Measurements from ENCODE around the gene TTC24.
"Not testable (repeated sequence)": the region's sequence is repeated elsewhere in the genome, so short reads cannot be mapped to it uniquely, and the experiment has no call there.

TTC24 gene

DNA sequence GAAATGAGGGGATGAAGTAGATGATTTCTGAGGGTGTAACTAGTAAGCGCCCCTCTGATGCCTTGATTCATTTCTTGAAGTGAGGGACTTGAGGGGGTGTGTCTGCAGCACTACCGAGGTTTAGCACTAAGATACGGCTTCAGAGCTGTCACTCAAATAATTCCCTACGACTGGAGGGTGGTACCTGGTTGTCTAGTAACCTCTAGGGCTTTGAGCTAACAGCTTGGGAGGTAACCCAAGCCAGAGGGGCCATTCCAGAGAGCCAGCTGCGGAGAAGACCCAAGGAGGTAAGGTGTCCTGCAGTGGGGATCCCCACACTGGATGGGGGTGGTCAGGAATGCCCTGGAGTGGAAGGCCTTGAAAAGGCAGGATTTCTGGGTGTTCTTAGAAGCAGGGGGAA is at the start of gene TTC24:
Gene TTC24 (plus strand): TSS at position 252 of the 400 bp plus-strand sequence. CDS start 1,642 bp downstream, outside the sequence.
- no peak for DNase-seq

DNA sequence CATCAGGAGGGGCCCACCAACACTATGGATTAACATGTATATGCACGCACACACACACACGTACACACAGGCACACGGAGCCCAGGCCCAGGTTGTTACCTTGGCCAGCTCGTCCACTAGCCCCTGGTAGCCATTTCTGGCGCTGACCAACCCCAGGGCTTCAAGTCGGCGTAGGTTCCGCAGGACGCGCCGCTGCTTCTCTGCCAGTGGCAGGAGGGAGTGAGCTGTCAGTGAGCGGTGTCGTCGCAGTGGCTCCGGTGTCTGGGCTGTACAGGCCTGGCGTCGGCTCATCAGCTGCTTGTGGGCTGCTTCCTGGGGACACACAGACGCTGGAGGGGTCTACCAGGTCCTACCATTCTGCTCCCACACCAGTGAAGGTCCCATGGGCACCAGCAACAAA is 49.5 kb upstream of the TTC24 start:
- DNase-seq = no peak

DNA sequence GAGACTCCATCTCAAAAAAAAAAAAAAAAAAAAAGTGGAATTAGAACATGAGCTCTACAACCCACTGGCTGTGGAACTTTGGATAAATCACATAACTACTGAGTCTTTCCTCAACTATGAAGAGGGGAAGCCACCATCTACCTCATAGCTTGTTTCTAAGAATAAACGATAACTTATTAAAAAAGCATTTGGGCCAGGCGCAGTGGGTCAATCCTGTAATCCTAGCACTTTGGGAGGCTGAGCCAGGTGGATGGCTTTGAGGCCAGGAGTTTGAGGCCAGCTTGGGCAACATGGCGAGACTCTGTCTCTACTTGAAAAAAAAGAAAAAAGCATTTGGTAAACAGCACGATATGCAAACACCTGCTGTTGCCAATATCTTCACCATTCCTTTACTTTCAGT is 47.1 kb upstream of the TTC24 start:
- DNase-seq = no peak

DNA sequence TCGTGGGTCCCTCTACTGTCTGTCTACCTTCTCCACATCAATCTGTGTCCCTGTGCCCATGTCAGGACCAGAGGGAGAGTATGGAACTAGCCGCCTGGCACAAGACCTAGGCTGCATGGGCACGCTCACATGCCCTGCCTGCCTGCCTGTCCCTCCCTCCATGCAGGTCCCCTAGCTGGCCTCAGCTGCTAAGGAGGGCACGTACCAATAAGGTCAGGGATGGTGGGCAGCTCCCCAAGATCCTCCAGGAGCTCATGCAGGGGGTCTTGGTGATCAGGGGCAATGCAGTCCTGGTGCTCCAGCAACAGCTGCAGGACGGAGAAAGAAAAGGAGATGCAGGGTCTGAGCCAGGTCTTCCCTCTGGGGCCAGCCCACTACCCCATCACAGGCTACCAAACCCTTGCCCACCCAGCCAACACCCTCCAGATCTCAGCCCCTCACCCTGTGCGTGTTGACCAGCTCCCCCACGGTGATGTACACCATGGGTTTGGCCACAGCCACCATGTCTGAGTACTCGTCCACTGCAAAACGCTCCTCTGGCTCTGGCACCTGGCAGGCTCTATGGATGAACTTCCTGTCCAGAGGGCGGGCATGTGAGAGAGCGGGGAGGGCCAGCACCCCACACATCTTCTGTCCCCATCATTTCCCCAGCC is 45.8 kb upstream of the TTC24 start:
- no peak for DNase-seq

DNA sequence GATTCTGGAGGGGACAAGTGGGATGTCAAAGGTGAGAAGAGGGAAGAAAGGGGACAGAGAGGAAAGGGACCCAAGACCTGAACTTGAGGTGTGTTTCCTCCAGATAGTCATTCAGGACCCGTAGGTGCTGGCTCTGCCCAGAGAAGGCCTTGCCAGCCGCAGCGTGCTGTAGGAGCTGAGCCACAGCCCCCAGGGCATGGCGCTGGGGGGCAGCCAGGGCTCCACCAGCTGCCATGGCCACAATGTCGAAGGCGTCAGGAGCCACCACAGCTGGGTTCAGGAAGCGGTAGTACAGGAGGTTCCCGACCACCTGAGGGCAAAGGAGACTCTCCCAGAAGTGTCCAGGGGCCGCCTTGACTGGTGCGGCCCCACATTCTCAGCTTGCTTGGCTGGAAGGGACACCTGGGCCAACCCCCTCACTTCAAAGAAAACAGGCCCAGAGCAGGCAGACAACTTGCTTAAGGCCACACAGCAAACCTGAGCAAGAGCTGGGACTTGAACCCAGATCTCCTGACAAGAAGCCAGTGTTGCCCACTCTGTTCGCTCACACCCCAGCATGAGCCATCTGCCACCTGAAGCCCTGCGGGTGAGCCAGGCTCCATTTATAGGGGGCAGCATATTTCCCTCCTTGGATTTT is 45.0 kb upstream of the TTC24 start:
- no peak for DNase-seq

DNA sequence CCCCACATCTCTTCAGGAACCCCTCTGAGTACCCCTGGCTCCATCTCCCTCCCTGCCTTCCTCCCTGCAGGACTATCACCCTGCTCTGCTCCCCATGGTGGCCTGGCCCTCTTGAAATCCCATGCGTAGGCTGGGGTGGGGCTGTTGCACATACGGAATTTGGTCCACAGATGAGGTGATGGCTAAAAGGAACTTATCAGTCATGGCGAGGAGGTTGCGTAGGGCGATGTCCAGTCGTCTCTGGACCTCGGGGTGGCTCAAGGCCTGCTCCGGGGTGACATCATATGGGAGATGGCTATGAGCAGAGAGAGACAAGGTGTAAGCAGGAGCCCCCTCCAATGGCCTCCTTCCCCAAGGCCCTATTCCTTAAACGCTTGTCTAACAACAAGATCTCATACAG is 42.5 kb upstream of the TTC24 start:
- no peak for DNase-seq

DNA sequence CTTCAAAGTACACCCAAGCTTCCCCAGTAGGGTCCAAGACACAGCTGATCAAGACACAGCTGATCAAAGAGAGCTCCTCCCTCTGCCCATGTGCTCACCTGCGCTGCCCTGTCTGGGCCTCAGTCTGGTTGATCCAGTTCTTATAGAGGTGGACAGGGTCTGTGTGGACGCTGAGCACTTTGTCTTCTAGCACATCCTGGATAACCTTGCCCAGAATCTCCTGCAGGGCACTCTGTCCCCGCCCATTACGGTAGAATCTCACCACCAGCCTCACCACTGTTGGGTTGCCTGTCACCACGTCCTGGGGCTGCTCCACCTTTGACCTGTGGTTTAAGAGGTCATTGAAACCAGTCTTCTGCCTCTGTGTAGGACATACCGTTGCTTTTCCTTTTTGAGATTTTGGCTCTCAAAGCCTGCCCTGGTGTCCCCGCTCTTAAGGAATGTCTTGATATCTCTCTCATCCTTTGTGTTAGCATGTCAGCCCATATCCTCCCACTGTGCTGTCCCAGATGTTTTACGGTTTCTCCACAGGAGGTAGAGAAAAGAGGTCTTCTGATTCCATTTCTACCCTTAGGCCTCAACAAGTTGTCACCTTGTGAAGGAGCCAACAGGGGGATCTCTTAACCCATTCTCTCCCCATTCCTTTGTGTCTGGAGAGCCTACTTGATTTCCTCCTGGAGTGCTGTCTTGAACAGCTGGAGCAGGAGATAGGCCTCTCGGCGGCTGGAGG is 40.6 kb upstream of the TTC24 start:
- DNase-seq = no peak

DNA sequence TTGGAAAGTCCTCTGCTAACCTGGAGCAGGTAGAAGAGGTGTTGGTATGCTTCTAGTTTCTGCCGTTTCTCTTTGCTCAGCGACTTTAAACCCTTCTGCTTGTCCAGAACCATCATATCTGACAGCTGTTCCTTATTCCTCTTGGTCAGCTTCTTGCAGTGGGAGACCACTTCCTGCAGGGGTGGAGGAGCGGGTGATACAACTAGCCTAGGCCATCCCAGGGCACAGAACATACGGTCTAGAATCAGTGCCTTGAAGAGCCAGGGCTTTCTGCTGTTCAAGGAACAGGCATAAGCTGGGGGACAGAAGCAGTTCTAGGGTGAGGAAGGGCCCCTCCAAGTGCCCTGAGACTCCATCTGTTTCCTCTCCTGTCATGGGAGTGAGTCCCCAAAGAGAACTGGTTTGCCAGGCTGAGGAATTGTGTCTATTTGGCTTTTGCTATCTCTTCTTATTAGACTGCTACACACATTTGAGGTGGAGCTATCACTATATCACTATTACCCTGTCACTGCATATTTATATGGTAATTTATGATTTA is 39.6 kb upstream of the TTC24 start:
- DNase-seq = no peak

DNA sequence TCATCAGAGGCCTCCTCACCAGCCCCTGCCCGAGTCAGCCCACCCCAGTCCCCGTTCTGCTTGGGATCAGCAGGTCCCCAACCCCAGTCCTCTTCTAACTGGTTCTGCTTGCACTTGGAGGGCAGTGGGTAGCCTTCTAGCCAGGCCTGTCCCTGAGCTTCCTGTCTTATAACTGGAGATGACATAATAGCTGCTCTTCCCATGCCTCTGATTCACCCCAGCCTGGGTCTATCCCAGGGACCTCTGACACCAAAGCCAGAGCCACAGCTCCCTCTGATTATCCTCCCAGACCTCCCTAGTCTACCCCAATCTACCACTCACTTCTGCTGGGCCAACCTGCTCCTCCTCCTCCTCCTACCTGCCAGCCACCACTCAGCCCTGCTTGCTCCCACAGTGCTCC is 38.6 kb upstream of the TTC24 start:
- no peak for DNase-seq

DNA sequence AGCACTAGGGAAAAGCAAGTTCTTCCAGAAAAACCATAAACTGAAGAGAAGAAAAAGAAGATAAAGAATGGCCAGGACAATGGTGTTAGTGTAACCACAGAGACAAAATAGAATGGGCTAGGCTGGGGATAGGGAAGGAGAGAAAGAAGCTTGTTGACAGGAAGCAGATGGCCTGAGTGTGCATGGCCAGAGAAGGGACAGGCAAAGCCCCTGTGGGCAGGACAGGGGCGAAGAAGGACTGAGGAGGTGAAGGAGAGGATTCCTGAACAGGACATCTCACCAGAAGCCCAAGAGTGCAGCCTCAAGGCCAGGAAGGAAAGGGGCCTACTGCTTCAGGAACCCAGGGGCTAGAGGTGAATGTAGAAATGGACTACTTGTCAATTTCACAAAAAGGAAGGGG is 36.5 kb upstream of the TTC24 start:
- no peak for DNase-seq

DNA sequence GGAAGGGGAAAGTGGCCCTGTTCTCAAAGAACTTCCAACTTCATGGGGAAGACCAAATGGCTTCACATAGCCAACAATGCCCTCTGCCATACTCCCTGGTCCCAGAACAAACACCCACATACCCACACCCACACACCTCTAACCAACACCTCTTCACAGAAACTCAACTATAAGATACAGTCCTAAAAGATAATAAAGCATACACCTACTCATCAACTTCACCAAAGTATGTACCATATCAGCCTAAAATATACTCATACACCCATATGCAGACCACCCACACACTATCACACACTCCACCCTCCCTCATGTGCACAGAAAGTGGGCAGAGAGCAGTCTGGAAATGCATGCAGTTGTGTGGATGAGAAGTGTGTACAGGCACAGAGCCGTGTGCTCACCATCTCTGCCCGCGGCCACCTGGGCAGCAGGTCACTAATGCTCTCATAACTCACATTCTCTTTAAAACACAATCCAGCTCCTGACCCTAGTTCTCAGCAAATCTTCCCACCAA is 34.9 kb upstream of the TTC24 start:
- DNase-seq = no peak

DNA sequence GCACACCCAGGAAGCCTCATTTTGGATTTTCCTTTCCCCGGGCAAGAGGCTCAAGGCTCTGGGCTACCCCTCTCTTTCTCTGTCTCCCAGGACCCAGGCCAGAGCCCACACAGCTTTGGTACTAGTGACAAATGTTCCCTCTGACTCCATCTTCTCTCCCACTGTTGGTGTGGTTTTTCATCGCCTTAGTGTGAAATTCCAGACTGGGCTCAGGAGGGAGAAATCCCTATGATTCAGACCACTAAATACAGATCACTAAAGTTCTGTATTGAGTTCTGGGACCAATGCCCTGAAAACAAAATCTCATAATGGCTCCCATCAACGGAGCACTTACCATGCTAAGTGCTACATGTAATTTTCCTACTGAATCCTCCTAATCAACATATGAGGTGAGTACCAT is 33.3 kb upstream of the TTC24 start:
- no peak for DNase-seq

DNA sequence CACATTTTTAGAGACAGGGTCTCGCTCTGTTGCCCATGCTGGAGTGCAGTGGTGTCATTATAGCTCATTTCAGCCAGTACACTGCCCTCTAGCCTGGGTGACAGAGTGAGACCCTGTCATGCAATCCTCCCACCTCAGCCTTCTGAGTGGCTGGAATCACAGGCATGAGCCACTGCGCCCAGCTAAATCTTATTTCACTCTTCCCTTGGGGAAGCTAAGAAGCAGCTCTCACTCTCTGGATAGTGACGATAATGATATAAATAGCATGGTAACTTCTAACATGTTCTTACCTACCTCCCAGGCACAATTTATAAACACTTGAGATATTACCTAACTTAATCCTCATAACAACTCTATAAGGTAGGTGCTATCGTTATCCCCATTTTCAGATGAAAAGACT is 32.1 kb upstream of the TTC24 start:
- no peak for DNase-seq

DNA sequence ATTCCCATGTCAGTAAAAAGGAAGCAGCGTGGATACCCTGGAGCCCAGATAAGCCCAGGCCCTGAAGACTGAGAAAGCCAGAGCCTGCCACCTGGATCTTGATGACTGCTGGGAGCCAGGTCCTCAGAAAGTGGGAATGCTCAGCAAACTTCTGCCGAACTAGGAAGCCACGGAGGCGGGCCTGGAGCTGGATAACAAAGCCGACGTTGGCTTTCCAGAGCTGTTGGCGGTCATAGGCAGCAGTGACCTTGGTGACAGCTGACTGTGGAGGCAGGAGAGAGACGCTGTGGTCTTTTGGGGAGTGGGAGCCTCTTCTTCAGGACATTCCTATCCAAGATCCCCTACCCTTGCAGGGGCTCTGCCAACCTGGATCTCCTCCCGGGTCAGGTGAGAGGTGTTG is 31.5 kb upstream of the TTC24 start:
- no peak for DNase-seq

DNA sequence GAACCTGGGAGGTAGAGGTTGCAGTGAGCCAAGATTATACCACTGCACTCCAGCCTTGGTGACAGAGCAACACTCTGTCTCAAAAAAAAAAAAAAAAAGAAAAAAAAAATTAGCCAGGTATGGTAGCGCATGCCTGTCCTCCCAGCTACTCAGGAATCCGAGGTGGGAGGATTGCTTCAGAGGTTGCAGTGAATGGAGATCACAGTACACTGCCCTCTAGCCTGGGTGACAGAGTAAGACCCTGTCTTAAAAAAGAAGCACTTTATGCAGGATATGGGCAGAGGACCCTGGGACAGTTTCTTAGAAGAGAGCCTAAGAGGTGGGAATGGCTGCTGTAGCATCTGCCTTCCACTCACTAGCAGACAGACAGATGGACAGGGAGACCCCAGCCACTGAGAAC is 30.1 kb upstream of the TTC24 start:
- no peak for DNase-seq

DNA sequence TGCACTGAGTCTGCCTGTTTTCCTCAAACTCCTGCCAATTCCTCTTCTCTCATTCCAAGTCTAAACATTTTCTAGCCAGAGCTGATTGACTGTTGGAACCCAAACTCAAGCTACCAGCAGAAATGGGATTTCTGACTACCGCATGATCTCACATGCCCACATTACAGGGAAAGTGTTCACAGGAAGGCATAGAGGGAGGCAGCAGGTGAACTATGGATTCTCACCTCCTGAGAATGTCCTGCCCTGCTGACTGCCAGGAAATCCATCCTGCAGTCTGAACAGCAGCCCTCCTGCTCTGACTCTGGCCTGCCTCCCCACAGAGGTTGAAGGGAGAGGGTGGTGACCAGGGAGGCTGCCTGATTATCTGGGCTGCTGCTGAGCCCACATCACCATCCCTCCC is 29.7 kb upstream of the TTC24 start:
- DNase-seq = no peak

DNA sequence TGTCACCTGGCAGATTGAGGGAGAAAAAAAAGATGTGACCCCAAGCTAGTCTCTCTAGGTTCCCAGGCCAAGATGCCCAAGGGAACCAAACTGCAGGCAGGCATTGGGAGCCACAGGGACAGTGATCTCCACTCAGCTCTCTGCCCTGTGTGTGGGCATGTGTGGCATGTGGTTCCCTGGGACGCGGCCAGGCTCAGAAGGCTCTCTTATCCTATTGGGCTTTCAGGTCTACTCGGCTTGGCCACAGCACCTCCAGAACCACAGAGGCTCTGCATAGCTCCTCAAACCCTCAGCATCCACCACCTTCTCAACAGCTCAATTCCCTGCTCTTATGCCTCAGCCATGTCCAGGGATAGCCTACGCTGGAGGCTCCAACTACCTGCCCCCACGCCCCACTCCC is 29.2 kb upstream of the TTC24 start:
- no peak for DNase-seq

DNA sequence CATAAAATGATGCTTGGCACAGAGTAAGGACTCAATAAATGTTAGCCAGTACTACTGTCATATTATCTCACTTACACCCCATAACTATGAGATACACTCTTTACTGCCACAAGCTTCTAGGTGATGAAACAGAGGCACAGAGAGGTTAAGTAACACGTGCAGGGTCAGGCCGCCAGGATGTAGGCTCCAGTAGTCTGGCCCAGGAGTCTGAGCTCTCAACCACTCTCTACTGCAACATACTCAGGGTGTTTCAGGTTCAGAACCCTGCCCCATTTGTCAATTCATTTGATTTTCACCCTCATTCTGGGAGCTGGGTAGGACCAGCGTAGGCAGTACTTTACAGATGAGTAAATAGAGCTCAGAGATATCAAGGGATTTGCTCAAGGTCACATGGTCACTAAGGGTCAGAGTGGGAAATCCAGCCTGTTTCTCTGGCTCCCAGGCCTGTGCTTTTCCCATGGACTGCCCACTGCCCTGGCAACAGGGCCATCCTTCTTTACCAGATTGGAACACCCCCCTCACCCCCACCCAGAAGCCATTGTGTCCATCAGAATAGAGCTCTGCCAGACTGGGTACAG is 28.4 kb upstream of the TTC24 start:
- DNase-seq = no peak

DNA sequence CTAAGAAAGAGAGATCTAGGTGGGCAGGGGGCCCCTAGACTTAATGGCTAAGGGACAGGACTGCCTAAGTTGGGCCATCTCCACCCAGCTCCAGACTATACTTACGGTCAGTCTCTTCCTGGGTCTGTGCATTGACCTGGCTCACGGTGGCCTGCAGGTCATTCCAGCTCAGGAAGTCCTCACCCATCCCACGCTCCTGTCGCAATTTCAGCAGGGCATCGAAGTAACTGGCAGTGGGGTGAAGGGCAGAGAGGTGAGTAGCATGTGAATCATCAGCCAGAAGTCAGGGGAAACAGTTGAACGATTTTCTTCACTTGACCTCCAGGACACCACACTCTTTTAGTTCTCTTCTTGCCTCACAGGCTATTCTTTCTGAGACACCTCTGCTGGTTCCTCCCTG is 27.7 kb upstream of the TTC24 start:
- DNase-seq = no peak

DNA sequence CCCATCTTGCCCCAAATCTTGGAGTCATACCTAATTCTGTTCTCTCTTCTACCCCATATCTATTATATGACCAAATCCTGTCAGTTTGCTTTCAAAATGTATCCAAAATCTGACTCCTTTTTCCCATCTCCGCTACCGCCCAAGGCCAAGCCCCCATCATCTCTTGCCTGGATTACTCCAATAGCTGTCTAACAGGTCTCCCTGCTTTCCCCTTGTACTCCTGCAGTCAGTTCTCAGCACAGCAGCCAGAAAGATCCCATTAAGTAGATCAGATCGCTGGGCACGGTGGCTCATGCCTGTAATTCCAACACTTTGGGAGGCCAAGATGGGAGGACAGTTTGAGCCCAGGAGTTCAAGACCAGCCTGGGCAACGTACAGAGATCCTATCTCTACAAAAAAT is 27.0 kb upstream of the TTC24 start:
- DNase-seq = no peak

DNA sequence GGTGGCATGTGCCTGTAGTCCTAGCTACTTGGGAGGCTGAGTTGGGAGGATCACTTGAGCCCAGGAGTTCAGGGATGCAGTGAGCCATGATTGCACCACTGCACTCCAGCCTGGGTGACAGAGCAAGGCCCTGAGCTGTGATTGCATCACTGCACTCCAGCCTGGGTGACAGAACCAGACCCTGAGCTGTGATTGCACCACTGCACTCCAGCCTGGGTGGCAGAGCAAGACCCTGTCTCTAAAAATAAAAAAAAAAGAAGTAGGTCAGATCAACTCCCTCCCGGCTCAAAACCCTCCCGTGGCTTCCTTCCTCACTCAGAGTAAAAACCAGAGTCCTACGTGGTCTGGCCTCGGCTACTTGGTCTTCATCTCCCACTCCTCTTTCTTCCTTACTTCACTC is 26.6 kb upstream of the TTC24 start:
- not testable (repeated sequence) for DNase-seq

DNA sequence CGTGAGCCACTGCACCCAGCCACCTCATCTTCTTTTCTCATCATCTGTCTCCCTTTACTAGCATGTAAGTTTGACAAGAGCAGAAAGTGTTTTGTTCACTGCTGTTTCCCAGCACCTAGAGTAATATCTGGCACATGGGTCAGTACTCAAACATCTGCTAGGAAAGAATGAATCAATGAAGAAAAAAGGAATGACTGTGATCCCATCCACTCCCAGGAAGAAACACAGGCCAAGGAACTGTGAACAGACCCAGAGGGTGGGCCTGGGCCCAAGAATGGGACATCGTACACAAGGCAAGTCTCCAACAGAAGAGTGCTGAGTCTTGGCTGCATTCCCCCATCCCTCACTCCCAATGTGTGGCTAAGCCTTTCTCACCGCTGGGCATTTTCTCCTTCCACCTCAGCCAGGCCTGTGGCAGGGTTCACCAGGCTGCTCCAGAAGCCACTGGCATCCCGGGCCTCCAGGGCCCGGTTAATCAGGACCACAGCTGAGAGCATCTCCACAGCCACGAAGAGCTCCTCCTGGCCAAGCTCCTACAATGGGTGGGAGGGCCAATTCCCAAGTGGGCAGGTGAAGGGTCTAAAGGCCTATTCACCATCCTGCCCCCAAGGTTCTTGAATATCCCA is 25.6 kb upstream of the TTC24 start:
- no peak for DNase-seq

DNA sequence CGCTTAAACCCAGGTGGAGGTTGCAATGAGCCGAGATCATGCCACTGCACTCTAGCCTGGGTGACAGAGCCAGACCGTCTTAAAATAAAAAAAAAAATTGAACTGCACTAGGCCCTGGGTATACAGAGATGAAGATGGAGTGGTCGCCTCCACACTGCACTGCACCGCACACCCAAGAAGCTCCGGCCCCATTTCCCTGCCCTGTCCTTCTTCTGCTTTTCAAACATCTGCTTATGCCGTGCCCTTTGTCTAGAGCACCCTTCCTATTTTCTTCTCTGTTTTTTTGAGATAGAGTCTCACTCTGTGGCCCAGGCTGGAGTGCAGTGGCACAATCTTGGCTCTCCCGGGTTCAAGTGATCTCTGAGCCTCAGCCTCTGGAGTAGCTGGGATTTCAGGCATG is 24.6 kb upstream of the TTC24 start:
- DNase-seq = no peak

All from cerebellar nuclear complex (tissue), 1 donor.